Uterus (tissue), 2 donors: ENCODE data around the gene CEP112.

Experiments used
- CTCF ChIP-seq, 4 experiments: fragments of 200-600 bp in 2 of 4; fragments of 450-650 bp in 2 of 4; sonication (generic) in 2 of 4; IDR thresholded peaks; one replicate each; pipeline ENCODE4 v1.5.1; 2016 to 2019; ENCODE audit warnings: antibody characterized with exemption in 4 of 4, mild to moderate bottlenecking in 2 of 4, moderate library complexity in 1 of 4
- POLR2A ChIP-seq, 2 donors: fragments of 450-650 bp; IDR thresholded peaks; one replicate each; pipeline ENCODE4 v1.6.1; 2016; ENCODE audit warnings: antibody characterized with exemption in 2 of 2, mild to moderate bottlenecking in 1 of 2, moderate library complexity in 1 of 2

GRCh38 chr17:65841089-65841488, 350.8 kb downstream of the CEP112 start:
- TF ChIP-seq CTCF (IDR thresholded peaks at IDR 0.05) (no peak), POLR2A (IDR thresholded peaks at IDR 0.05) (no peak)
